Posterior vena cava (tissue), 2 donors: ENCODE results near the gene CDH24. TPM values are rescaled to one million over a fixed set of nuclear protein-coding genes. Genes with fewer than 3 reads are reported as not detected.

Source experiments
- DNase-seq: peaks from one replicate; pipeline ENCODE4 v3.0.0-alpha.2; 2020; ENCODE audit warnings: low spot score
- intact Hi-C, 2 donors: fragments of 100-400 bp; cut with DNase I; formaldehyde crosslinking; loops; one replicate each; pipeline versions ENCODE4 v1.14.1 to v1.14.2; 2022 to 2023
- total RNA-seq, 2 donors: library from RNA; stranded (reverse); fragmentation: NEBNext Ultra II Directional; extraction: Animal tissue kit (Norgen Biotek cat#: 25700); gene quantifications; one replicate each; pipeline ENCODE4 v1.2.1, GENCODE V29; 2021
- donor health status: DM: yes; HTN: yes; CAD: no.
- donor health status: DM: yes; HTN: yes; CAD: no.

Gene CDH24
- total RNA-seq, 2 donors from 2014 or later, result 1.8 to 2.9 TPM

DNA sequence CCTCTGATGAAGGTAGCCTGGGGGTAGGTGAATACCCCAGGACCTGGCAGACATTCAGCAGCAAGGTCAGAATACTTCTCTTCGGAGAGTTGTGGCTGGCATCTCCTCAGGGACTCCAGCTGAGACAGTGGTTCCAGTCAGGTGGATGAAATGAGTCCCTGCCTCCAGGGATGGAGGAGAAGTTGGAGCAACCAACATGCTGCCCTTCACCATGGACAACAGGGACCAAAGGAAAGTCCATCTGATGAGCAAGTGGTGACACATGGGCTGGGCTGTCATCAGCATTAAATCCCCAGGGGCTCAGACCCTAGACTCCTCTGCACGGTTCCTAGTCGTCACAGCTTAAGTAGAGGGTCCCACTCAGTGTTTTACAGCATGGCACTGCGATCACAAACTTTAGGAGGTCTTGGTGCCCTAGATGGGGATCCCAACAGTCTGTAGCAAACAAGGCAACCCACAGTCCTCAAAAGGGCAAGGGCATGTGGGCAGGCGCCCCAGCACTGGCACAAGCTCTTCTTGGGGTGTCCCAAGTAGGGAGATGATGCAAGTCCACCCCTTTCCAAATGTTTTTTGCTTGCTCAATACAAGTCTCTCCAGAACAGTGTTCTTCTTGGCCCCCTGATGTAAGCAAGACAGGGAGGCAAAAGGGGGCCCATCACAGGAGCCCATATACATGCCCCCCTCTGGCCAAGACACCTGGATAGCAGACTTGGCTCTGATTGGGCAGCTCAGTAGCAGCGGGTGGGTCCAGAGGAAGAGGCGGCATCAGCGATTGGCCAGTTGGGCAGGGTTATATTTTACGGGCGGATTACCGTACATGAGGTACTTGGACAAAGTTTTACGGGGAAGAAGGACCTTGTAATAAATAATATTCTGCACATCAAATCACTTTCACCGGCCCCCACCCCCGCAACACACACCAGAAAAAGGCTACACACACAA, 10.8 kb upstream of the CDH24 start:
- peak; percentile 55 for DNase-seq
- intact Hi-C loops, result loop anchor here in 1 of 2 donors (5.0 kb wide), 1 partner anchor 44 kb away; no protein-coding TSS in a partner anchor

DNA sequence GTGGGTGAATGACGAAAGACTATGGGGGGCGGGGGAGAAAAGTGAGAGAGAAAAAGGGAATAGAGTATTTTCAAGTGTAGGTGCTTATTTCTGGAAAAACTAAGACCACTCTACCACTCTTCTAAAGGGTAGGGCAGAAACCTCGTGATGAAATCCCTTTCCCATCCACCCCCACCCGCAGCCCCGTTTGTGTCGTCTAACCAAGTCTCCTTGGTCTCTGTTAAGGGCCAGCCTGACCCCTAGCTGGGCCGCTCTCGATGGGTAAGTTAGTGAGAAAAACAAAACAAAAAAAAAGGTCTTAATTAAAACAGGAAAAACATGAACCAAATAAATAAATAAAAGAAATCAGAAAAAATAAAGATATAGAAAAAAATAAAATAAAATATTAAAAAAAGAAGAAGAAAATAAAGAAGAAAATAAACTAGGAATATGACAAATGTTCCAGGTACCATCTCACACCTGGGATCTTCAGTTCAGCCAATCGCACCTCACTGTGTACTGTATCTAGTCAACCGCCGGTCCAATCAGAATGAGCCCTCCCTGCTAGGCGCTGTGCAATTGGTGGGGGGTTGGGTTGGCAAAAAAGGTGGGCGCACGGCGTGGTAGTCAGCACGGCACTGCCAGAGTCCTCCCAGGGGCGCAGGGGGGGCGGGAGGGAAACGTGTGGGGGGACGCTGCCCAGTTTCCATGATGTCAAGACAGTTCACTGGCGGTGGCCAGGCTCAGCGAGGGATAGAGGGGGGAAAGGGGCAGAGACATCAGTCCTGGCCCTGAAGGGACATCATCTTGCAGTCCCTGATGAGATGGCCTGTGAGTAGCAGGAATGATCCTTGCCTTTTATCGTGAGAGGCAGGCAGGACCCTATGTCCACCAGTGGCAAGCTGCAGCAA, 9.8 kb upstream of the CDH24 start:
- peak; percentile 64 for DNase-seq
- intact Hi-C loops, result loop anchor here in 1 of 2 donors (5.0 kb wide), 1 partner anchor 45 kb away; no protein-coding TSS in a partner anchor

DNA sequence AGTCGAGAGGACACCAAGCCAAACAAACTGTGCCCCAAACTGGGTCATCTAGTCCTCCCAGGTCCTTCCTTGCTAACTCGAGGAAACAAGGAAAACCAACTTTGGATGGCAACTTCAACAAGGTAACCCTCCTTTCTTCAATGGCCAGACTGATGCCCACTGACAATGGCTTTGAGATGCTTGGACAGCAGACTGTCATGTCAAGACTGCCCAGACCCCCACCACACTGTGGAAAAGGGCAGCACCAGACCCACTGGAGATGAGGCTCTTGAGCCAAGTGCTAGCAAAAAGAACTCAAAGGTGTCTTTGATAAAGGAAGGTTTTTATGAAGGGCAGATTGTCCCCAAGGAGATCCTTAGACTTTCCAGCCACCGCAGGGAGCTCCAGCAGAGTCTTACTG, 9.0 kb upstream of the CDH24 start:
- intact Hi-C loops, result loop anchor here in 1 of 2 donors (5.0 kb wide), 1 partner anchor 46 kb away; no protein-coding TSS in a partner anchor
- DNase-seq, result peak; percentile 24

DNA sequence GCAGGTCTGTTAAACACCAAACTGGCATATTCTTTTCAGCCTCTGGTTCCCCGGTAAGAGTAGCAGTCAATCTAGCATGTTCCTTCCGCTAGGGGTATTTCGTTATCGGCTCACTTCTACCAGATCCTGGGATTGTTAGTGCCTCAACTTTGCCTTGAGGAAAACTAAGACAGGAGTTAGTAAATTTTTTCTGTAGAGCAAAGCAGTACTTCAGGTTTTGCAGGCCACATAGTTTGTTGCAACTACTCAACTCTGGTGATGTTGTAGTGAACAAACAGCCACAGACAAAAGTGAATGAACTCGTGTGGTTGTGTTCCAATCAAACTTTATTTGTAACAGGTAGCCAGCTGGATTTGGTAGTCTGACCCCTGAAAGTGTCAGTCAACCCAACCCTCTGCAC, 6.3 kb upstream of the CDH24 start:
- DNase-seq, result no peak
- intact Hi-C loops, result no loop called here

DNA sequence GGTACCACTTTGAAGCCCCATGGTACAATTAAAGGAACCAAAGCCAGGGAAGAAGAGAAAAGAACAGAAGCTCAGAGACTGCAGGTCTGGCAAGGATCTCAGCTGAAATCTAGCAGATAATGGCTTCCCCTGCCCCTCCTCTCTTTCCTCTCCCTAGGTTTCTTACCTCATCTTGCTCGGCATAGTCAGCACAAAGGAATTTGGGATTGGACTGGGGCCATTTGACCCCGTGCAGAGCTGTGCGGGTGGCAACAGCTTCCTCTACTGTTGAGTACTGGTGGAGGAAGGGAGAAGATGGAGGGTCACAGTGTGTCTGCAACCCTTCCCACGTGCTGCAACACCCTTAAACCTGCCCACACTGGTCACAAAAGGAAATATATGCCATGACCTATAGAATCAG, 4.7 kb upstream of the CDH24 start:
- intact Hi-C loops, result no loop called here
- peak; percentile 74 for DNase-seq

DNA sequence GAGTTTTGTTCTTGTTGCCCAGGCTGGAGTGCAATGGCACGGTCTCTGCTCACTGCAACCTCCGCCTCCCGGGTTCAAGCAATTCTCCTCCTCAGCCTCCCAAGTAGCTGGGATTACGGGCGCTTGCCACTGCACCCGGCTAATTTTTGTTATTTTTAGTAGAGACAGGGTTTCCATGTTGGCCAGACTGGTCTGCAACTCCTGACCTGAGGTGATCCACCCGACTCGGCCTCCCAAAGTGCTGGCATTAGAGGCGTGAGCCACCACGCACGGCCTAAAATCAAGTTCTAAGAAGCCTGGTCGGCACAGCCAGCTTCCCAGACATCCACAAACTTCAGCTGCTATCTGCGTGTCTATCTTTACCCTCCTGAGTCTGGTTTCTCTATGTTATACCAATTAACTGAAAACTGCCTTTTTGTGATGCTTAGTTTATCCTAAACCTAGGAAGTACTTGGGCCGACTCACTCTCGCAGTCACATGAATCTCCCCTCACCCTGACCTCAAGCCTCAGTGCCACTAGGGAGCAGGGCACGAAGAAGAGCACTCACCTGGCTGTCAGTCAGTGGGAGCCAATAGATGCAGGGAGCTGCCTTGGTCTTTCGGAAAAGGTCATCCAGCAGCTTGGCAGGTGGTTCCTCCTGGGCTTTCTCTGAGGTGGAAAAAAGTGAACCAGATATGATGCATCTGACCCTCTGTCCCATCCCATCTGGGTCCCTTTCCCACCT, 3.4 kb upstream of the CDH24 start:
- intact Hi-C loops, result no loop called here
- DNase-seq, result peak; percentile 56

DNA sequence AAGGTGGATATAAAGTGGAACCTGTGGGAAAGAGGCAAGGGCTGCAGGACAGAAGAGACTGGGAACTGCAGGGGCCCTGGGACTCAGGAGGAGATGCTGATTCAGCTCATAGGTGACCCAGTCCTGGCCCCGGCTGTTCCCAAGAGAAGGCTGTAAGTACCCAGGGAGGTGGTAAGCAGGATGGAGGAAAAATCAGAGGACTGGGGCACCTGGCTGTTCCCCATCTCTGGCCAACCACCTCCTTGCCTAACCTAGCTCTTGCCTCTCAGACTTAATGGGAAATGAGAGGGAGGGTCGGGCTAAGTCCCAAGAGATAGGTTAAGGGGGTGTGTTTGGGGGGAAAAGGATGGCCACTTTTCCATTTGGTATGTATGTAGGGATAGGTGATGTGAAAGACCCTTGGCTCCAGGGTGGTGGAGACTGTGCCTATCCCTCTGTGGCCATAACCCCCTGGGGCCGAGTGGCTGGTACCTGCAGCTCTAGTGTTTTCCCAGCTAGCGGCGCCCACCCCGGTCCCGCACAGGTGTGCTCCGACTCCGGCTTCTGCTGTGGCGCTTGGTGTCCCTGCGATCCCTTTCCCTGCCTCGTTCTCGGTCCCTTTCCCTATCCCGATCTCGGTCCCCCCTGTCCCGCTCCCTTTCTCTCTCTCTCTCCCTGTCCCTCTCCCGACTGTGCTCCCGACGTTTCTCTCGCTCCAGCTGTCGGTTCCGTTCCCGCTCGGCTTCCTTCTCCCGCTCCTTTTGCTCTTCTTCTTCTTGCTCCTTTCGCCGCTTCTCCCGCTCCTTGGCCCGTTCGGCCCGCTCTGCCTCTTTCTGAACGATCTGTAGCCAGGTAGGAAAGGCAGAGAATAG, 1.6 kb upstream of the CDH24 start:
- intact Hi-C loops, result loop anchor here in 1 of 2 donors (5.0 kb wide), 1 partner anchor 72 kb away; no protein-coding TSS in a partner anchor
- DNase-seq, result peak; percentile 80

DNA sequence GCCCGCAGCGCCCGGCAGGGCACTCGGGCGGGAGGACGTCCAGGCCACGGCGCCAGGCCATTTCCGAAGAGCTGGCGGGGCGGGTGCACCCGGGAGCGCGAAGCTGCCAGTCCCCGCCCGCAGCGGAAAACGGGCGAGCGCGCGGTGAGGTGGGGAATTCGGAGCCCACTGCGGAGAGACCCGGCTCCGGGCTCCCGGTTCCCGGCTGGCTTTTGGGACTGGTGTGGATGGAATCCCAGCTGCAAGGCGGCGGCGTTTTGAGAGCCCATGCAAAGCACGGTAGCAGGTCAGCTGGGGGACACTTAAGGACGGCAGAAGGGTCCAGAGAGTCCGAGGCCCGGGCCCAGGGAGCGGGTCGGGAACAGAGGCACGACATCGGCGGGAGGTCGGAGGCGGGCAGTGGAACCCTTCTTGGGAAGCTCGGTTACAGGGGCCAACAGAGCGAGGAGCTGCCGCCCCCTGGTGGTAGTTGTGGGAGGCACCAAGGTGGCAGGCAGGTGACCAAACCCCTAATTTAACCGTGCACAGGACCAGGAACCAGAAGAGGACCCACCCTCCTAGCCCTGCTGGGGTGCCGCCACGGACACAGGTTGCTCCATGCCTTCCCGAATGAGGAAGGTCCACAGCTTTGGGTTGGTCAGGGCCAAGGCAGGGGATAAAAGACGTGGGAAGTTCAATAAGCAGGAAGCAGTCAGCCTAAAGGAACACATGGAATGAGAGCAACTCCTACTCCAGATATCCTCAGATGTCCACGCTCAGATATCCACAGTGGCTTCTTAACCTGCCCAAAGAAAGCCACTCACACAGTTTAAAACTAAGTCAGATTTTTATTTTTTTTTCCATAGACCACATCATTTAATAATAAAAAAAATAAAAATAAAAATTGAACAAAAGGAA, 685 bp upstream of the CDH24 start:
- peak; percentile 96 for DNase-seq
- intact Hi-C loops, result loop anchor here (2.0 to 5.0 kb wide), 2 partner anchors 71 kb away; no protein-coding TSS in a partner anchor

DNA sequence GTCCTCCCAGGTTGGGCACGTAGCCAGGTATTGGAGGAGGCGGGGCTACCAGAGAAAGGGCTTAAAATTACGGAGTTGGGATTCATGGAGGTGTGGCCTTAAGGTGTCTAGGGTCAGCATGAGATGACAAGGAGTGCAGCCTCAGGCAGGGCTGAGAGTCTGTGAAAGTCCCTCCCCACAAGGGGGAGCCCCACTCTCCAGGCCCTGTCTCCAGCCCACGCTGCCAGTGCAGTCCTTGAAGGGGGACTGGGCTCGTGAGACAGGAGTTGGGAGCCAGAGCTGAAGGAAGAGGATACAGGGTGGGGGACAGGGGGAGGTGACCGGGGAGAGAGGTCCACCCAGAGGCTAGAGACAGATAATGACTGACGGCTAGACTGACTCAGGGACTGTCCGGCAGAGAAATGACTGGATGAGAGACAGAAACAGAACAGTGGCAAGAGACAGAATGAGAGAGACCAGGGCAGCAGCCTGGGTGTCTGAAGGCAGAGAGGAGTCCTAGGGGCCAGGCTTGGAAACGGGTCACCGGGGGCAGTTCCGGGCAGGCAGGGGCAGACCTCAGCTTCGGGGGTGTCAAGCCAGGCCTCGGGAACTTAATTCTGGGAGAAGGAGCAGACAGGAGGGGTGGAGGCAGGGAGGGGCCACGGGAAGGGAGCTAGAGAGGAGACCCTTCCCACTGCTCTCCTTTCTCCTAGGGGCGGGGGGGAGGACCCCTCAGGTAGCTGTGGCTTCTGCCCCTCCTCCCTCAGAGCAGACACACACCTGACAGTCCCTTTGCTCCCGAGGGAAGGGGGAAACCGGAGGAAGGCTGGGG, 970 bp downstream of the CDH24 start:
- peak; percentile 86 for DNase-seq
- intact Hi-C loops, result loop anchor here (2.0 to 5.0 kb wide), 2 partner anchors 69 to 70 kb away; no protein-coding TSS in a partner anchor

DNA sequence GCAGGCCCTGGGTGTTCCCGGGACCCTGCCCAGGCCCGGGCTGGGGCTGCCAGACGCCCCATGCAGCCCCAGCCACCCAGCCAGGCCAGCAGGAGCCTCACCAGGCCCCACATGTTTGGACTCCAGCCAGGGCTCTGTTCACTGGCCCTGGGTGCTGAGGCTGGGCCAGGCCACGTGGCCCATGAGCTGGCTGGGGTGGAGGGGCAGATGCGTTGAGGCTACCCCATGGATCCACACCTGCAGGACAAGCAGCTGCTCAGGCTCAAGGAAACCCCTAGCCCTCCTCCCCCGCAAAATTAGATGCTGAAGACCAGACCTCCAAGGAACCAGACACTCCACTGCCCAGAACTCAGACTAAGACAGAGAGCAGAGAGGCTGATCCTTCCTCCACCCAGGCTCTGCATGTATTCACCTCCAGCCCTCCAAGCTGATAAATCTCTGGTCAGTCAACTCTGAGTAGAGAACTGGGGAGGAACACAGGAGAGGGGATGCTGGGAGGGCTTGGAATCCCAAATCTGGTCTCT, 1.6 kb downstream of the CDH24 start:
- intact Hi-C loops, result loop anchor here (2.0 to 5.0 kb wide), 2 partner anchors 68 to 69 kb away; no protein-coding TSS in a partner anchor
- peak; percentile 79 for DNase-seq

DNA sequence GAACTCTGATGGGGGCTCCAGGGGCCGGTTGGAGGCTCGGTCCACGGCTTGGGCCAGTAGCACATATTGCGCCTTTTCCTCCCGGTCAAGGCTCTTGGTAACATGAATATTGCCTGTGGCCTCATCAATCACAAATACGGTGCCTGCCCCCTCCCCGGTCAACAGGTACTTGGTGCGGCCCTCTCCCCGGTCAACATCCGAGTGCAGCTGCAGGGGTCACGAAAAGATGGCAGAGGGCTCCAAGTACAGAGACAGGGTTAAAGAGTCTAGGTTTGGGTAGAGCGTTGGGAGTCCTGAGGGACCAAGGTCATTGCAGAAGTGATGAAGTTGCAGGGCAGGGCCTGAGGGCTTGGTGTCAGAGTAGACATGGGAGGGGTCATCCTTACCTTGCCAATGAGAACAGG, 2.2 kb downstream of the CDH24 start:
- intact Hi-C loops, result loop anchor here in 1 of 2 donors (5.0 kb wide), 1 partner anchor 68 kb away; no protein-coding TSS in a partner anchor
- peak; percentile 64 for DNase-seq

DNA sequence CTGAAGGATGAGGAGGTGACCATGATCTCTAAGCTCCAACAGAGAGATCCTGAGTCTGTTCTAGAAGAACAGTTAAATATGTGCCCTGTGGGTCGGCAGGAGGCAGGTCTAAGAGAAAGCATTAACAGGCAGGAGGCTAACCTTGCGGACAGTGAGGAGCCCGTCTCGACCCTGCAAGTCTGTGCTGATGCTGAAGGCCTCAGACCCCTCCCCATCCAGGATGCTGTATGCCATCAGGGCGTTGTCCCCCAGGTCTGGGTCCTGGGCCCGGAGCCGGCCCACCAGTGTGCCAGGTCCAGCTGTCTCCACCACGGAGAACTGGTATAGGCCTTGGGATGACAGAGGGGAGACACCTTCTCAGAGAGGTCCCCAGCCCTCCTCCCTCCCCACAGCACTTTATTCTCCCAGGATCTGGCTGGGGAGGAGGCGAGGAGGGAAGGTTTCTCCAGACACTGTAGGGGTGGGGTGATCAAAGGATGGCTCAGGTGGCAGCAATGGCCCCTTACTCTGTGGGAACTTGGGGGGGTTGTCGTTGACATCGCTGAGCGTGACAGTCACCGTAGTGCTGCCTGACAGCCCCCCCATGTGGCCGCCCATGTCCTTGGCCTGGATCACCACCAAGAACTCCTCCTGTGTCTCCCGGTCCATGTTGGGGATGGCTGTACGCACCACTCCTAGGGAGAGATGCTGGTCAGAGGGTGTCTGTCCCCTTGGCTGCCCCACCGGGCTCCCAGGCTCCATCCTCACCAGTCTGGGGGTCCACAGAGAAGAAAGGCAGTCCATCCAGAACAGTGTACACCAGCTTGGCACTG, 3.1 kb downstream of the CDH24 start:
- intact Hi-C loops, result loop anchor here in 1 of 2 donors (5.0 kb wide), 1 partner anchor 1002 kb away; no protein-coding TSS in a partner anchor
- DNase-seq, result peak; percentile 76

DNA sequence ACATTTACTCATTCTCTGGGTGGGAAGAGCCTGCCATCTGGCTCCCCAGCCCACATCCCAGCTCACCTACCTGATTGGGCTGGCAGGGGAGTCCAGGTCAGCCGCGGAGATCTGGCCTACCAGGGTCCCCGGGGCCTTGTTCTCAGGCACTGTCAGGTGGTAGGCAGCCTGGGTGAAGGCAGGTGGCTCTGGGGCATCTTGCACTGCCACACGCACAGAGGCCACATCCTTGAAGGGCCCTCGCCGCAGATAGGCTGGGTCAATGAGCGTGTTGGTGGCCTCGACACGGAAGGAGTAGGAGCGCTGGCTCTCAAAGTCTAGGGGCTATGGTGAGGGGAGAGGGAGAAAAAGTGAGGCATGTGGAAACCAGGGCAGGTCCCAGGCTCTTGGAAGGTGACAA, 3.9 kb downstream of the CDH24 start:
- intact Hi-C loops, result loop anchor here in 1 of 2 donors (5.0 kb wide), 1 partner anchor 1001 kb away; no protein-coding TSS in a partner anchor
- DNase-seq, result no peak

DNA sequence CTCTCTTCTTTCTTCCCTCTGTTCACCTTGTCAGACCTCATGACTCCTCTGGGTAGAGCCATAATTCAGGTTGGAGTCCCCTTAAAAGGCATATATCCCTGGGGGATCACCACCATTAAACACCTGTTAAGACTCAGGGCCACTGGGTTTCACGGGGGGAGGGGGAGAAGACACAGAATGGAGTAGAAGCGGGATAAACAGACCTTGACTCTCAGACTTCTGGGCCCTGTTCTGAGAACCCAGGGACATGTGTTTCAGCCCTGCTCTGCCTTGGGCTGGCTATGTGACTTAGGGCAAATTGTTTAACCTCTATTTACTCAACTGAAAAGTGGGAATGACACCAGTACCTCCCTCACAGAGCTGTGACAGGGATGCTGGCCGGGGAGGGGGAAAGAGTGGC, 4.6 kb downstream of the CDH24 start:
- no peak for DNase-seq

DNA sequence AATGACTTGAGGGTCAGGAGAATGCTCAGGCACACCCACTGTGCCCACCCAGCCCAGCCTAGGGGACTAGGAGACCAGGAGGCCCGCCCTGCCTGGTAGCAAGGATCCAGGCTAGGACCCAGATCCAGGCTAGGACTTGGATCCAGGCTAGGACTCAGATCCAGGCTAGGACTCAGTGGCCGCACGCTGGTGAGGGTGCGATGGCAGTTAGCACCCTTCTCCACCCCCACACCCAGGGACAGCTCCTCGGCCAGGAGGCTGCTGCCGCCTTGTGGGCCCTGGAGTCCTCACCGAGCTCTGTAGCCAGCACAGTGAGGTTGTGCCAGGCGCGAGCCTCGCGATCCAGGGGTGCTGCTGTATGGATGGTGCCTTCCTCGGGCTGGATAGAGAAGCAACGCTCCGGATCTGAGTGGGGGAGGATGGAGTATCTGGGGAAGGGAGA, 5.1 kb downstream of the CDH24 start:
- no peak for DNase-seq
- intact Hi-C loops, result loop anchor here in 1 of 2 donors (5.0 kb wide), 1 partner anchor 1000 kb away; no protein-coding TSS in a partner anchor

More for the DNA sequence above, 4.6 kb downstream of the CDH24 start:
- intact Hi-C loops, result loop anchor here in 1 of 2 donors (5.0 kb wide), 1 partner anchor 1000 kb away; no protein-coding TSS in a partner anchor
